Progenitor cell of endocrine pancreas (in vitro differentiated cells): Measurements from ENCODE around the gene GYPC. TPM values are rescaled to one million over a fixed set of nuclear protein-coding genes. Genes with fewer than 3 reads are reported as not detected.
"Not testable (repeated sequence)": the region's sequence is repeated elsewhere in the genome, so short reads cannot be mapped to it uniquely, and the experiment has no call there.

ENCODE experiments used
- DNase-seq: peaks from one replicate; pipeline ENCODE4 v3.0.0; 2021; ENCODE audit warnings: low spot score; ENCODE audit not compliant: unreplicated experiment
- H3K27ac Mint-ChIP-seq: 2 replicates; pipeline ENCODE4 v1.8.0; 2021; ENCODE audit warnings: mild to moderate bottlenecking, moderate library complexity, mixed read lengths
- H3K27me3 Mint-ChIP-seq: 2 replicates; pipeline ENCODE4 v1.8.0; 2021; ENCODE audit warnings: mixed read lengths
- H3K36me3 Mint-ChIP-seq: 2 replicates; pipeline ENCODE4 v1.8.0; 2022; ENCODE audit warnings: mixed read lengths; ENCODE audit not compliant: insufficient read depth
- H3K4me1 Mint-ChIP-seq: 2 replicates; pipeline ENCODE4 v1.8.0; 2021; ENCODE audit warnings: low read depth, mixed read lengths
- H3K4me3 Mint-ChIP-seq: 2 replicates; pipeline ENCODE4 v1.8.0; 2021; ENCODE audit warnings: low read depth, mild to moderate bottlenecking, moderate library complexity, mixed read lengths
- H3K9me3 Mint-ChIP-seq: 2 replicates; pipeline ENCODE4 v1.8.0; 2021; ENCODE audit warnings: low read depth, mixed read lengths
- total RNA-seq: library from RNA; stranded (reverse); gene quantifications from 2 replicates; pipeline ENCODE4 v1.2.1, GENCODE V29; 2021
- TF ChIP-seq, protein P1 (sequence below): fragments of 200-600 bp; sonication (generic); IDR thresholded peaks from one replicate; pipeline ENCODE4 v1.5.0; 2021; ENCODE audit warnings: antibody characterized with exemption, mild to moderate bottlenecking; ENCODE audit not compliant: unreplicated experiment

Gene GYPC
- total RNA-seq, 1 donor from 2014 or later, result 29.5 TPM

DNA sequence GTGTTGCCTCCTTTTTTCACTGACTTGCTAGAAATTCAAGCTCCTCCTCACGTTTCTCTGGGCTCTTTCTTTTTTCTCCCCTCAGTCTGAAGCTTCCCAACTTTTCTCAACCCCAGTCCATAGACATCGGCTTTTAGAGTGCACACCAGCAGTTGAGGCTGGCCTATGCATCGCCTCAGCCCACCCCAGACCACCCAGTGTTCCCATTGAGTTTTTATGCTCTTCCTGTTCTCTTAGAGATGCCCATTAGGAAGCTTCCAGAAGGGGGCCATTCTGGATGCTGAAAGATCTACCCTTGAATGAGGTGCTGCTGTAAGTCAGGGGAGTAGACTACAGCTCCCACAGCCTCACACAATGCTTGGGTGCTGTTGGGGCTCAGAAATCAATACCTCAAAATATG, 12.0 kb upstream of the GYPC start:
- H3K27me3 Mint-ChIP-seq, result peaks cover 16% of the 10 kb centered on the region
- TF ChIP-seq, protein P1, sequence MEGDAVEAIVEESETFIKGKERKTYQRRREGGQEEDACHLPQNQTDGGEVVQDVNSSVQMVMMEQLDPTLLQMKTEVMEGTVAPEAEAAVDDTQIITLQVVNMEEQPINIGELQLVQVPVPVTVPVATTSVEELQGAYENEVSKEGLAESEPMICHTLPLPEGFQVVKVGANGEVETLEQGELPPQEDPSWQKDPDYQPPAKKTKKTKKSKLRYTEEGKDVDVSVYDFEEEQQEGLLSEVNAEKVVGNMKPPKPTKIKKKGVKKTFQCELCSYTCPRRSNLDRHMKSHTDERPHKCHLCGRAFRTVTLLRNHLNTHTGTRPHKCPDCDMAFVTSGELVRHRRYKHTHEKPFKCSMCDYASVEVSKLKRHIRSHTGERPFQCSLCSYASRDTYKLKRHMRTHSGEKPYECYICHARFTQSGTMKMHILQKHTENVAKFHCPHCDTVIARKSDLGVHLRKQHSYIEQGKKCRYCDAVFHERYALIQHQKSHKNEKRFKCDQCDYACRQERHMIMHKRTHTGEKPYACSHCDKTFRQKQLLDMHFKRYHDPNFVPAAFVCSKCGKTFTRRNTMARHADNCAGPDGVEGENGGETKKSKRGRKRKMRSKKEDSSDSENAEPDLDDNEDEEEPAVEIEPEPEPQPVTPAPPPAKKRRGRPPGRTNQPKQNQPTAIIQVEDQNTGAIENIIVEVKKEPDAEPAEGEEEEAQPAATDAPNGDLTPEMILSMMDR, result no peak
- no peak for DNase-seq
- no peaks in the 10 kb centered on the region for H3K36me3 Mint-ChIP-seq
- H3K4me1 Mint-ChIP-seq, result no peaks in the 10 kb centered on the region
- no peak overlapping the region for H3K4me3 Mint-ChIP-seq
- H3K9me3 Mint-ChIP-seq, result no peaks in the 10 kb centered on the region
- no peak overlapping the region for H3K27ac Mint-ChIP-seq

DNA sequence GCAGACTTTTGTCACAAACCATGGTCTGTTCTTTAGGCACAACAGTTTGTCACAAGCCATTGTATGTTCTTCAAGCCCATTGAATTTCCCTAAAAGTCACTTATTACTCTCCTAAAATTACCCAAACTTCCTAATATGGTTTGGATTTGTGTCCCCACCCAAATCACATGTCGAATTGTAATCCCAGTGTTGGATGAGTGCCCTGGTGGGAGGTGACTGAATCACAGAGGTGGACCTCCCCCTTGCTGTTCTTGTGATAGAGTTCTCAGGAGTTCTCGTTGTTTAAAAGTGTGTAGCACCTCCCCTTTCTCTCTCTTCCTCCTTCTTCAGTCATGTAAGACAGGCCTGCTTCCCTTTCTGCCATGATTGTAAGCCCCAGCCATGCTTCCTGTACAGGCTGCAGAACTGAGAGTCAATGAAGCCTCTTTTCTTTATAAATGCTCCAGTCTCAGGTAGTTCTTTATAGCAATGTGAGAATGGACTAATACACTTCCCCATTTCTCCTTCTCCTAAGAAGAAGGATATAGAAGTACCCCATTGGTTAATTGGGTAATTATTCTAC, 11.2 kb upstream of the GYPC start:
- Mint-ChIP-seq H3K36me3 (no peaks in the 10 kb centered on the region), H3K27ac (no peak overlapping the region), H3K27me3 (peaks cover 16% of the 10 kb centered on the region), H3K4me3 (no peak overlapping the region), H3K9me3 (no peaks in the 10 kb centered on the region), H3K4me1 (no peaks in the 10 kb centered on the region)
- TF ChIP-seq, protein P1, result no peak
- DNase-seq, result no peak

DNA sequence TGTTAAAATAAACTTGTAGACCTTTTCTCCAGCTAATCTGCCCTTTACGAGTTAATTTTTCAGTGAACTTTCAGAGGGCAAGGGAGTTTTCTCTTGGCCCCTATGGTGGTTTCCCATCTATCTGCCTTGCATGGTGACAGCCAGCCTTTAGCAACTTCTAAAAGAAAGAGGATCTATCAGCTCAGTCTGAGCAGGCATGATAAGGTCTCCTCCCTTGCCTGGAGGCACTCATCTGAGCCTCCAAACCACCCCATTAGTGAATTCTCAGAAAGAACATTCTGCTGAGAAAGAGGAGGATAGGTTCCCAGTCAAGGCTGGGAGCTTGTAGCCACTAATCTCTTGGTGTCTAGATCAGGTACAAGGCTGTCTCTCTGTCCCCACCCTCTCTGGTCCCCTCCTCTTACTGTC, 10.7 kb upstream of the GYPC start:
- no peak for DNase-seq
- no peak overlapping the region for H3K4me3 Mint-ChIP-seq

DNA sequence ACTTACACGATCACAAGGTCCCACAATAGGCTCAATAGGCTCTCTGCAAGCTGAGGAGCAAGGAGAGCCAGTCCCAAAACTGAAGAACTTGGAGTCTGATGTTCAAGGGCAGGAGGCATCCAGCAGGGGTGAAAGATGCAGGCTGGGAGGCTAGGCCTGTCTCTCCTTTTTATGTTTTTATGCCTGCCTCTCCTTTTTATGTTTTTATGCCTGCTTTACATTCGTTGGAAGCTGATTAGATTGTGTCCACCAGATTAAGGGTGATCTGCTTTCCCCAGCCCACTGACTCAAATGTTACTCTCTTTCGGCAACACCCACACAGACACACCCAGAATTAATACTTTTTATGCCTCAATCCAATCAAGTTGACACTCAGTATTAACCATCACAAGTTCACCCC, 9.9 kb upstream of the GYPC start:
- no peak for DNase-seq
- Mint-ChIP-seq H3K4me1 (peaks cover 2% of the 10 kb centered on the region), H3K36me3 (no peaks in the 10 kb centered on the region), H3K27ac (no peak overlapping the region), H3K27me3 (peaks cover 12% of the 10 kb centered on the region), H3K4me3 (no peak overlapping the region), H3K9me3 (peaks cover 6% of the 10 kb centered on the region)
- TF ChIP-seq, protein P1, result no peak

More for the DNA sequence above, 10.7 kb upstream of the GYPC start:
- no peaks in the 10 kb centered on the region for H3K9me3 Mint-ChIP-seq
- no peak overlapping the region for H3K27ac Mint-ChIP-seq
- peaks cover 16% of the 10 kb centered on the region for H3K27me3 Mint-ChIP-seq
- H3K4me1 Mint-ChIP-seq, result no peaks in the 10 kb centered on the region
- TF ChIP-seq, protein P1, result no peak
- H3K36me3 Mint-ChIP-seq, result no peaks in the 10 kb centered on the region

DNA sequence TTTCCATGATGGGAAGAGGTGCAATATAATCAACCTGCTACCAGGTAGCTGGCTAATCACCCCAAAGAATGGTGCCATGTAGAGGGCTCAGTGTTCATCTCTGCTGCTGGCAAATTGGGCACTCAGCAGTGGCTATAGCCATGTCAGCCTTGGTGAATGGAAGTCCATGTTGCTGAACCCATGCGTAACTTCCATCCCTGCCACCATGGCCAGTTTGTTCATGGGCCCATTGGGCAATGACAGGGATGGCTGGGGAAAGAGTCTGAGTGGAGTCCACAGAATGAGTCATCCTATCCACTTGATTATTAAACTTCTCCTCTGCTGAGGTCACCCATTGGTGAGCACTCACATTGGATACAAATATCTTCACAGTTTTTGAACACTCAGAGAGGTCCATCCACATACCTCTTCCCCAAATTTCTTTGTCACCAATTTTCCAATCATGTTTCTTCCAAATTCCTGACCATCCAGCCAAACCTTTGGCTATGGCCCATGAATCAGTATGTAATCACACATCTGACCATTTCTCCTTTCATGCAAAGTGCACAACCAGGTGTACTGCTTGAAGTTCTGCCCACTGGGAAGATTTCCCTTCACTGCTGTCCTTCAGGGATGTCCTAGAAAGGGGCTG, 8.1 kb upstream of the GYPC start:
- not testable (repeated sequence) for H3K4me3 Mint-ChIP-seq, H3K4me1 Mint-ChIP-seq, H3K36me3 Mint-ChIP-seq, DNase-seq, H3K27ac Mint-ChIP-seq, H3K9me3 Mint-ChIP-seq
- peaks cover 12% of the 10 kb centered on the region for H3K27me3 Mint-ChIP-seq

DNA sequence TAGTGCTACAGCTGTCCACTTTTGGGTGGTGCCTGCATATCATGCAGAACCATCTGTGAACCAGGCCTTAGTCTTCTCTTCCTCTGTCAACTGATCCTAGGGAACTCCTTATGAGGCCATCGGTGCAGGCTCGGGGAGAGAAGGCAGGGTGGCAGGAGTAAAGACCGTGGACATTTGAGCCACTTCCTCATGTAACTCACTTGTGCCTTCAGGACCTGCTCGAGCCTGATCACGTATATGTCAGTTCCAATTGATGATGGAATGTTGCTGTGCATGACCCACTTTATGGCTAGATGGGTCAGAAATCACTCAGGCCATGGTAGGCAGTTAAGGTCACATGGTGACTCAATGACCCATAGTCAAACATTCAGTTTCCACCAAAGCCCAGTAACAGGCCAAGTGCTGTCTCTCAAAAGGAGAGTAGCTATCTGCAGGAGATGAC, 7.6 kb upstream of the GYPC start:
- not testable (repeated sequence) for H3K4me1 Mint-ChIP-seq, DNase-seq, H3K9me3 Mint-ChIP-seq

More for the DNA sequence above, 7.6 kb upstream of the GYPC start:
- H3K27me3 Mint-ChIP-seq, result peaks cover 12% of the 10 kb centered on the region
- H3K27ac Mint-ChIP-seq, H3K36me3 Mint-ChIP-seq, H3K4me3 Mint-ChIP-seq: not testable (repeated sequence)
